Measurements from ENCODE around the gene HBZ.

The HBZ gene

DNA sequence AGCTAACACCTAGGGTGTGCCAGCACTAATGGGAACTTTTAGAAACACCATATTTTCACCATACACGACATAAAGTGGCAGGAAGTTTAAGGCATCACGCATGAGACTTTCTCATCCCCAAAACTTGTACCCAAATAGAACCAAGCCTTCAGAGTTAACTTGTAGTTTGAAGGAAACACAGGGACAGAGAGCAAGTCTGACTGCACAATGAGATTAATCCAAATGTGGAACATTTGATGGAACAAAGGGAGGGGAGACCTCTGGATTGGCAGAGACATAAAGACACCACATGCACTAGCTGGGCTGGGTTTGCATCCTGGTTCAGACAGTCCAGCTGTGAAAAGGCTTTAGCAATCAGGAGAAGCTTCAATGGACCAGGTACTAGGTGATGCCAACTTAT is 38.1 kb upstream of the HBZ start:
- in situ Hi-C loops (cut with HindIII; ENCODE audit: low sequenced_read_pairs) = no loop called here
- H3K4me3 ChIP-seq (ENCODE audit: low read depth, low read length) = no peak overlapping the region
- DNase-seq (ENCODE audit: low read depth, low spot score) = no peak
- TF ChIP-seq, protein P1, sequence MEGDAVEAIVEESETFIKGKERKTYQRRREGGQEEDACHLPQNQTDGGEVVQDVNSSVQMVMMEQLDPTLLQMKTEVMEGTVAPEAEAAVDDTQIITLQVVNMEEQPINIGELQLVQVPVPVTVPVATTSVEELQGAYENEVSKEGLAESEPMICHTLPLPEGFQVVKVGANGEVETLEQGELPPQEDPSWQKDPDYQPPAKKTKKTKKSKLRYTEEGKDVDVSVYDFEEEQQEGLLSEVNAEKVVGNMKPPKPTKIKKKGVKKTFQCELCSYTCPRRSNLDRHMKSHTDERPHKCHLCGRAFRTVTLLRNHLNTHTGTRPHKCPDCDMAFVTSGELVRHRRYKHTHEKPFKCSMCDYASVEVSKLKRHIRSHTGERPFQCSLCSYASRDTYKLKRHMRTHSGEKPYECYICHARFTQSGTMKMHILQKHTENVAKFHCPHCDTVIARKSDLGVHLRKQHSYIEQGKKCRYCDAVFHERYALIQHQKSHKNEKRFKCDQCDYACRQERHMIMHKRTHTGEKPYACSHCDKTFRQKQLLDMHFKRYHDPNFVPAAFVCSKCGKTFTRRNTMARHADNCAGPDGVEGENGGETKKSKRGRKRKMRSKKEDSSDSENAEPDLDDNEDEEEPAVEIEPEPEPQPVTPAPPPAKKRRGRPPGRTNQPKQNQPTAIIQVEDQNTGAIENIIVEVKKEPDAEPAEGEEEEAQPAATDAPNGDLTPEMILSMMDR (IDR thresholded peaks at IDR 0.05; ENCODE audit: low read depth, low read length) = no peak

DNA sequence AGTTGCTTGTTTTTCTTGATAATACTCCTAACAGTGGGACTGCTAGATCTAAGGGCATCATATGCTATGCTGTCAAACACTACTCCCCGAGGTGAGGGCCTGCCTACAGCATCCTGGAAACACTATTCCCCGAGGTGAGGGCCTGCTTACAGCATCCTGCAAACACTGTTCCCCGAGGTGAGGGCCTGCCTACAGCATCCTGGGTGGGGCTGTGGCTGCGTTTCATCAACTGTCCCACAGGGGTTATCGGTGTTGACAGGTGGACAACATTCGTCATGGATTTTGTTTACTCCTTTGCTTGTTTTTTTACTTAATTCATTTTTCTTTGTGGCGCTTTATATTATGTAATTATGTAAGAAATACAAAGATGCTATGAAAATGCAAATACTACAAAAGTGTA is 36.4 kb upstream of the HBZ start:
- in situ Hi-C loops (cut with HindIII; ENCODE audit: low sequenced_read_pairs) = no loop called here
- TF ChIP-seq, protein P1 (IDR thresholded peaks at IDR 0.05; ENCODE audit: low read depth, low read length) = no peak
- H3K4me3 ChIP-seq (ENCODE audit: low read depth, low read length) = no peak overlapping the region
- no peak for DNase-seq (ENCODE audit: low read depth, low spot score)

DNA sequence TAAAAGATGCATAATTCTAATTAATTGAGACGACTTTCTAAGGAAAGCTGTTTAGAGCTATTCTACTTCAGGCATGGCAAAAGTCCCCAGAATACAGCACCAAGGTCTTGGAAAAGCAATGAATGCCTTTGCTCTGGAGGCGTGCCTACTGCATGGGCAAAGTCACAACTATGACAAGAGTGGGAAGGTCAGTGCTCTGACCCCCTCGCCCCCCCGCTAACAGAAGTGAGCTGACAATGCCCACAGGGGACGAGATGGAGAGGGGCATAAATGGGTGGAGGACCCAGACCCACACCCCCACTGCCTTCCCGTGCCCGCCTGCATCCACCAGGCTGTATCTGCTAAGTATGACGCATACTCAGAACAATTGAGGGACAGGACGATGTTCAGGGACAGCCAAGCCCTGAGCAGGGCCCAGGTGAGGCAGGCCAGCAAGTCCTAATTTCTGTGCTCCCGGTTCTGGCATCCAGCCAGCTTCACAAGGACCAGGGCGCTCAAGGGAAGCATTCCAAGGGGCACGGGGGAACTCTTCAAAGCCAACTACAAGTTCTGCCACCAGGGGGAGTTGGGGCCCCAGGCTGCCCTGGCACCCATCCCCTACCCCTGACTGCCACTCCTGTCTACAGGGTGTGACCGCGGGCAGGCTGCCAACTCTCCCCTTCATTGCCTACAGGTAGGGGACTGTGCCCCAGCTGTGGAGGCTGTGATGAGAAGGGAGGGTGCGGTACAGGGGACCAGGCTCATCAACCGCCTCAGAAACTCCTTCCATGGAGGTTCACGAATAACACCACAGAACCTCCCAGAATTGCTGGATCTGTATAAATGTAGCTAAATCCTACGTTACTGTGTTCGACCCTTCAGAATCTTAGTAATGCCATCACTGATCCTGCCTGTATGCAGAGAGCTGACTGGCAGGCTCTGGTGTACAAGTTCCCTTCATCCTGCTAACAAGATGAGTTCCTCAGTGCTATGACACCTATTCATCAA is 34.8 kb upstream of the HBZ start:
- in situ Hi-C loops (cut with HindIII; ENCODE audit: low sequenced_read_pairs) = no loop called here
- H3K4me3 ChIP-seq (ENCODE audit: low read depth, low read length) = no peak overlapping the region
- DNase-seq (ENCODE audit: low read depth, low spot score) = no peak
- TF ChIP-seq, protein P1 (IDR thresholded peaks at IDR 0.05; ENCODE audit: low read depth, low read length) = peak; percentile 78

DNA sequence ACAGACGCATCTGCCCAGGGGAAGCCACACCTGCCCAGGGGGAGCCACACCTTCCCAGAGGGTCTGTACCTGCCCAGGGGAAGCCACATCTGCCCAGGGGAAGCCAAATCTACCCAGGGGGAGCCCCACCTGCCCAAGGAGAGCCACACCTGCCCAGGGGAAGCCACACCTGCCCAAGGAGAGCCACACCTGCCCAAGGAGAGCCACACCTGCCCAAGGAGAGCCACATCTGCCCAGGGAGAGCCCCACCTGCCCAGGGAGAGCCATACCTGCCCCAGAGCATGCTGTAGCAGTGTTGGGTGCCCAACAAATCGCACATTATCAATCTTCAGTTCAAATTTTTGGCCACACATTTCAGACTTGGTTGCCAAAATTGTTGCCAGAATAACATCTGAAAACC is 33.6 kb upstream of the HBZ start:
- no peak overlapping the region for H3K4me3 ChIP-seq (ENCODE audit: low read depth, low read length)
- TF ChIP-seq, protein P1 (IDR thresholded peaks at IDR 0.05; ENCODE audit: low read depth, low read length) = no peak
- in situ Hi-C loops (cut with HindIII; ENCODE audit: low sequenced_read_pairs) = no loop called here
- no peak for DNase-seq (ENCODE audit: low read depth, low spot score)

DNA sequence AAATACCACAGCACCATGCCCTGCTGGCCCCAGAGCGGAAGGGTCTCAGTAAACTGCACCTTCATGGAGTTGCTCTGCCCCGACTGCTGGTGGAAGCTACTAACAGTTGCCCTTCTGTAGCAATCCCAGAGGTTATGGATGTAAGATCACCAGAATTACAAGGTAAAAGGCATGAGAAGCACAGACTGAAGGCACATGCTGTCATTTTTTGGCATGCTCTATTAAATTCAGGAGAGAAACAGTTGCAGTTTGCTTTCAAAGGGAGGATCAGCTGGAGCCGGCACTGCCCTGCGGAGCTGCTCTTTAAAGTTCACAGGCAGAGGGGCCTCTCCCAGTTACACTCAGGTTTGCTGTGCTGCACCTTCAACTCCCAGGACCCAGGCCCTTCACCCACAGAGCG is 33.1 kb upstream of the HBZ start:
- DNase-seq (ENCODE audit: low read depth, low spot score) = no peak
- in situ Hi-C loops (cut with HindIII; ENCODE audit: low sequenced_read_pairs) = no loop called here
- TF ChIP-seq, protein P1 (IDR thresholded peaks at IDR 0.05; ENCODE audit: low read depth, low read length) = no peak
- no peak overlapping the region for H3K4me3 ChIP-seq (ENCODE audit: low read depth, low read length)

DNA sequence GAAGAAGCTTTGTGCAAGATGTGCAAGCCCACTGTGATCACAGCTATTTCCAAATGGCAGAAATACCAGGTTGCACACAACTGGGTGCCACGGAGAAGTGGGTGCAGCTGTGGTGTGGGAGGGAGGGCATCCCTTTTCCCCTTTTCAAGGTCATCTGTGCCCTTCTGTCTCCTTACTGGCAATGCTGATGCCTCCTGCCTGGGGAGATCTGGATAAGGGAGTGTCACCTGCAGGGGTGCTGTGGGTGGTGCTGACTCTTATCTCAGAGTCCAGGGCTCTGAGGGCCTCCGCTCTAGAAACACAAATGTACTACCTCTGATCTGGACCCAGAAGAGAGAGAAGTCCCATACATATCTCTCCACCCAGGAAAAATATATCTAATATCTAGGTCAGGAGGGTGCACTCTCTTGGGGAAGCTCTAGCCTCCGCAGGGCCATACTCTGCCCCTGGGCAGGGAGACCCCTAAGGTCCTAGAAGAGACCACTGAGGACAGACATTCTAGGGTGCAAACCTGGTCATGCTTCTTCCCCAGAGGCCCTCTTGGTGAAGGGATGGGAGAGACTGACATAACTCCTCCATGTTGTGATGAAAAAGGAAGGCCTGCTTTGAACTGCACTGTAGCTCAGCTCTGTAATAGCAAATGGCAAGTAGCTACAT is 32.5 kb upstream of the HBZ start:
- in situ Hi-C loops (cut with HindIII; ENCODE audit: low sequenced_read_pairs) = no loop called here
- no peak for DNase-seq (ENCODE audit: low read depth, low spot score)
- TF ChIP-seq, protein P1 (IDR thresholded peaks at IDR 0.05; ENCODE audit: low read depth, low read length) = no peak

More for the DNA sequence above, 32.5 kb upstream of the HBZ start:
- no peak overlapping the region for H3K4me3 ChIP-seq (ENCODE audit: low read depth, low read length)

Data from astrocyte of the spinal cord (primary cell).